Activated T-cell treated with anti-CD3 and anti-CD28 coated beads, Interleukin-2, amount 50 U/mL, for 48 hours (primary cell): Measurements from ENCODE around the gene CLK3.
"Not testable (repeated sequence)": the region's sequence is repeated elsewhere in the genome, so short reads cannot be mapped to it uniquely, and the experiment has no call there.

Source experiments
- DNase-seq, 2 experiments: peaks; one replicate each; pipeline ENCODE4 v3.0.0-alpha.2; 2020

The CLK3 gene

GRCh38 chr15:74621936-74622335 is 6.3 kb downstream of the CLK3 start:
- DNase-seq = no peak

- no peak for DNase-seq
Observed at GRCh38 chr15:74622758-74623157, 7.1 kb downstream of the CLK3 start.

GRCh38 chr15:74624020-74624602 is 8.5 kb downstream of the CLK3 start:
- DNase-seq = no peak

- DNase-seq = no peak
Observed at GRCh38 chr15:74625693-74626092, 10.1 kb downstream of the CLK3 start.

GRCh38 chr15:74626336-74626735 is 10.7 kb downstream of the CLK3 start:
- DNase-seq = no peak

GRCh38 chr15:74626752-74627692 is 11.4 kb downstream of the CLK3 start:
- no peak for DNase-seq

- no peak for DNase-seq
Observed at GRCh38 chr15:74627766-74628165, 12.1 kb downstream of the CLK3 start.

- DNase-seq = no peak
Observed at GRCh38 chr15:74628199-74628598, 12.6 kb downstream of the CLK3 start.

- DNase-seq = no peak
Observed at GRCh38 chr15:74628949-74629348, 13.3 kb downstream of the CLK3 start.

- DNase-seq = not testable (repeated sequence)
Observed at GRCh38 chr15:74629696-74630095, 14.1 kb downstream of the CLK3 start.

- no peak for DNase-seq
Observed at GRCh38 chr15:74630284-74631086, 14.8 kb downstream of the CLK3 start.

GRCh38 chr15:74631087-74631385 is 15.4 kb downstream of the CLK3 start:
- DNase-seq = no peak

- no peak for DNase-seq
Observed at GRCh38 chr15:74631408-74631807, 15.8 kb downstream of the CLK3 start.

GRCh38 chr15:74631935-74632560 is 16.4 kb downstream of the CLK3 start:
- peak; percentile 76 to 80 for DNase-seq

GRCh38 chr15:74632601-74633000 is 17.0 kb downstream of the CLK3 start:
- no peak for DNase-seq

- DNase-seq = no peak
Observed at GRCh38 chr15:74633781-74634180, 18.1 kb downstream of the CLK3 start.

GRCh38 chr15:74635228-74635627 is 19.6 kb downstream of the CLK3 start:
- peak; percentile 83 for DNase-seq

- no peak for DNase-seq
Observed at GRCh38 chr15:74636984-74637383, 21.3 kb downstream of the CLK3 start.

GRCh38 chr15:74641151-74641550 is 25.5 kb downstream of the CLK3 start:
- no peak for DNase-seq

- no peak for DNase-seq
Observed at GRCh38 chr15:74642348-74642733, 26.7 kb downstream of the CLK3 start.

GRCh38 chr15:74642734-74643664 is 27.4 kb downstream of the CLK3 start:
- no peak for DNase-seq

GRCh38 chr15:74643665-74644204 is 28.1 kb downstream of the CLK3 start:
- no peak for DNase-seq
